Ovary (tissue), 3 donors: Measurements from ENCODE around the gene CYB5R4.

ENCODE experiments used
- POLR2A ChIP-seq: fragments of 450-650 bp; IDR thresholded peaks from one replicate; pipeline ENCODE4 v1.6.1; 2017; ENCODE audit warnings: antibody characterized with exemption, mild to moderate bottlenecking, moderate library complexity
- TF ChIP-seq, protein P1 (sequence below), 3 donors: fragments of 450-650 bp in 2 of 3; fragments of 200-600 bp in 1 of 3; IDR thresholded peaks; one replicate each; pipeline versions ENCODE4 v1.5.1 to v1.8.0; 2016 to 2022; ENCODE audit warnings: antibody characterized with exemption in 3 of 3, mild to moderate bottlenecking in 1 of 3
- donor health status: DM: no; HTN: no; CAD: no.

DNA sequence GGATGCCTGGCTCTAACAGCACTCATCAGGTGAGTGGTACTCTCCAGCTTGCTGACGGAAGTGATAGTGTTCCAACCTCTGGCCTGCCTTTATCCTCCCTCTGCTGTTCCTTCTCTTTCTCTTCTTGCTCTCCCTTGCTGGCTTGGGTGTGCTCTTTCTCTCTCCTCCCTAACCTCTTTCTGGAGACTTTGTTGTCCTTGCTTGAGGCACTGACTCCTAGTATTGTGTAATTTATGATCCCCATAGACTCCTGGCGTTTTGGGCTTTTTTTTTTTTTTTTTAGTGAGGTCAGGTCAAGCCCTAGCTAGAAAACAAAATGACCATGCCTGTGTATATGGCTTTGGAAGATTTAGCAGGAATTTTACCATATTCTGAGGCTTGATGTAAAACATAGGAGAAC is 89.4 kb downstream of the CYB5R4 start:
- TF ChIP-seq, protein P1, sequence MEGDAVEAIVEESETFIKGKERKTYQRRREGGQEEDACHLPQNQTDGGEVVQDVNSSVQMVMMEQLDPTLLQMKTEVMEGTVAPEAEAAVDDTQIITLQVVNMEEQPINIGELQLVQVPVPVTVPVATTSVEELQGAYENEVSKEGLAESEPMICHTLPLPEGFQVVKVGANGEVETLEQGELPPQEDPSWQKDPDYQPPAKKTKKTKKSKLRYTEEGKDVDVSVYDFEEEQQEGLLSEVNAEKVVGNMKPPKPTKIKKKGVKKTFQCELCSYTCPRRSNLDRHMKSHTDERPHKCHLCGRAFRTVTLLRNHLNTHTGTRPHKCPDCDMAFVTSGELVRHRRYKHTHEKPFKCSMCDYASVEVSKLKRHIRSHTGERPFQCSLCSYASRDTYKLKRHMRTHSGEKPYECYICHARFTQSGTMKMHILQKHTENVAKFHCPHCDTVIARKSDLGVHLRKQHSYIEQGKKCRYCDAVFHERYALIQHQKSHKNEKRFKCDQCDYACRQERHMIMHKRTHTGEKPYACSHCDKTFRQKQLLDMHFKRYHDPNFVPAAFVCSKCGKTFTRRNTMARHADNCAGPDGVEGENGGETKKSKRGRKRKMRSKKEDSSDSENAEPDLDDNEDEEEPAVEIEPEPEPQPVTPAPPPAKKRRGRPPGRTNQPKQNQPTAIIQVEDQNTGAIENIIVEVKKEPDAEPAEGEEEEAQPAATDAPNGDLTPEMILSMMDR (IDR thresholded peaks at IDR 0.05), result no peak
- TF ChIP-seq POLR2A, result no peak
